Measurements from ENCODE around the gene RPS4Y1.

DNA sequence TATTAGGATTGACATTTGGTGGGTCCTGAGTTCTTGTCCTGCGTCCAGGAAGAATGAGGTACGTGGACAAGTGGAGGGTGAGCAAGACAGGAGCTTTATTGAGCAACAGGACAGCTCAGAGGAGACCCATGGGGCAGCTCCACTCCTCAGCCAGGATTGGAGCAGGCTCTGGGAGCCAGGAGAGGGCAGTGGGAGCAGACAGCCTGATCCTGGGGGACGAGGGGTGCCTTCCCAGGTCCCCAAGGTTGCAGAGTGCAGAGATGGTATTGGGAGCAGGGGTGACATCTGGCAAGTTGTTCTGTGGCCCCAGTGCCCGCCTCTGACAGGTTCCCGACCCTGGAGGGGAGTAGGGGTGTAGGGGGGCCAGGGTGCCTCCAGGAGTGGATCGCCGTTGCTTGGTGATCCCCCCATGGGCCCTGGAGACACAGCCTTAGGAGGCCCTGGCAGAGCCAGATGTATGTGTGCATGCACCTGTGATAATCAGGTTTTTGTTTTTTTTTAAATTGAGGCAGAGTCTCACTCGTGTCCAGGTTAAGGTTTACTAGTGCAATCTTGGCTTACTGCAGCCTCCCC is 26.7 kb downstream of the RPS4Y1 start:
- TF ChIP-seq EZH2 (IDR thresholded peaks at IDR 0.05) (no peak), POLR2AphosphoS5 (IDR thresholded peaks at IDR 0.05; ENCODE audit: borderline replicate concordance, low read depth, low read length) (no peak), FOXP2 (optimal IDR thresholded peaks at IDR 0.05; ENCODE audit: control extremely low read depth, extremely low read length, insufficient read depth) (no peak)

Data from SK-N-MC (cell line).